ENCODE data around the gene PRPSAP1.

The PRPSAP1 gene

GRCh38 chr17:76264755-76265623 lies 88.7 kb downstream of the PRPSAP1 start, which contains the start of gene UBALD2:
TSS of gene UBALD2 (plus strand) at chr17:76265348. CDS start at chr17:76265506, 158 bp downstream.
- peak; percentile 99 for DNase-seq

GRCh38 chr17:76264425-76264754 lies 89.3 kb downstream of the PRPSAP1 start:
- DNase-seq: no peak

GRCh38 chr17:76263896-76264295 lies 89.8 kb downstream of the PRPSAP1 start:
- DNase-seq: no peak

DNA sequence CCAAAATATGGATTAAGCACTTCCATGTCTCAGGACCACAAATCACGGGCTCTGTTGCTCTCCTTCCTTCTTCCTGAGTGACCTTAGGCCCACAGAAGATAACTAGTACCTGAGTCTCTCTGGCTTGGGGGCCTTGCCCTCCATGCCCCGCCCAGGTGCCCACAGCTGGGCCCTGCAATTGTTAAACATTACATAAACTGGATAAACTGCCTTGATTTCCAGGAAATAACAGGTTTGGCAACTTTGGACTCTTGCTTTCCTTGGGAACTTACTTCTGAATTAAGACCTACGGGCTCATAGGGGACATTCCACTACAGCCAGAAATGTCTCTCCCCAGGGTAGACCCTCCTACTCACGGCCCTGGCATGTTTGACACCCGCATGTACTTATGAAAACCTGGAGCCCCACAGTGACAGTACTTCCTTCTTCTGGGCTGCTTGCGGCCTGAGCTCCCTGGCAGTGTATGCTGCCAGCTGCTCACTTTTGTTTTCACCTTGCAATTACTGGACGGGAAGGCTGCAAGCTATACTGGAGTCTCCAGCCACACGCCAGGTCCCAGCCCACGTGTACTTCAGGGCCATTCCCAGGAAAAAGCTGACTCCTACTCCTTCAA lies 90.9 kb downstream of the PRPSAP1 start:
- DNase-seq: no peak

- no peak for DNase-seq
Observed at GRCh38 chr17:76261421-76262215, 92.1 kb downstream of the PRPSAP1 start.

DNA sequence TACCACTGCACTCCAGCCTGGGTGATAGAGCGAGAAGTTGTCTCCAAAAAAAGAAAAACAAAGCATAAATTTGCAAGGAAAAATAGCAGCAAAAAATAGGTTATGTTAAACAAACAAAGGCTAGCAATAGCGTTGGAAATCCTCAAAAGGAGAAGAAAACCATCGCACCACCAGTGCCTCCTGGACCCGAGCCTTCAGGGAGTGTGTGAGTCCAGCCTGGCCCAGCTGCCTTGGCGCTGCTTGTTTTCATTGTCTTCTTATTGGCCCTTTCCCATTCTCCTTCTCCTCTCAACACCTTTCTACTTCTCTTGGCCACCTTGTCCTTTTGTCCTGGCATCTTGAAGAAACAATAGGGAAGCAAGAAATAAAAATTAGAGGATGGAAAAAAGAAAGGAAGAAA lies 93.0 kb downstream of the PRPSAP1 start:
- no peak for DNase-seq

DNA sequence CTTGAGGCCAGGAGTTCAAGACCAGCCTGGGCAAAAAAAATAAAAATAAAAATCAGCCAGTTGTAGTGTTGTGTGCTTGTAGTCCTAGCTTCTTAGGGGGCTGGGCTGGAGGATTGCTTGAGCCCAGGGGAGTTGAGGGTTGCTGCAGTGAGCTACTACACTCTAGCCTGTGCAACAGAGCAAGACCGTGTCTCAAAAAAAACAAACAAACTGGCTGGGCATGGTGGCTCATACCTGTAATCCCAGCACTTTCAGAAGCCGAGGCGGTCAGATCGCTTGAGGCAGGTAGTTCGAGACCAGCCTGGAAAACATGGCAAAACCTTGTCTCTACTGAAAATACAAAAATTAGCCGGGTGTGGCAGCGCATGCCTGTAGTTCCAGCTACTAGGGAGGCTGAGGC lies 93.5 kb downstream of the PRPSAP1 start:
- no peak for DNase-seq
